OCI-LY1 (cell line): ENCODE results near the gene SLC19A1.

Experiments
- CTCF ChIP-seq: fragments of 200-600 bp; sonication (generic), shearing (Covaris generic); IDR thresholded peaks from 2 replicates; pipeline ENCODE4 v1.5.1; 2017; ENCODE audit warnings: mild to moderate bottlenecking, antibody characterized with exemption, low read length, moderate library complexity, mixed read lengths
- EZH2 ChIP-seq: fragments of 200-600 bp; sonication (generic), shearing (Covaris generic); IDR thresholded peaks from 2 replicates; pipeline ENCODE4 v1.8.0; 2017; ENCODE audit warnings: borderline replicate concordance, mixed run types, mild to moderate bottlenecking, antibody characterized with exemption, low read length, moderate library complexity, mixed read lengths

DNA sequence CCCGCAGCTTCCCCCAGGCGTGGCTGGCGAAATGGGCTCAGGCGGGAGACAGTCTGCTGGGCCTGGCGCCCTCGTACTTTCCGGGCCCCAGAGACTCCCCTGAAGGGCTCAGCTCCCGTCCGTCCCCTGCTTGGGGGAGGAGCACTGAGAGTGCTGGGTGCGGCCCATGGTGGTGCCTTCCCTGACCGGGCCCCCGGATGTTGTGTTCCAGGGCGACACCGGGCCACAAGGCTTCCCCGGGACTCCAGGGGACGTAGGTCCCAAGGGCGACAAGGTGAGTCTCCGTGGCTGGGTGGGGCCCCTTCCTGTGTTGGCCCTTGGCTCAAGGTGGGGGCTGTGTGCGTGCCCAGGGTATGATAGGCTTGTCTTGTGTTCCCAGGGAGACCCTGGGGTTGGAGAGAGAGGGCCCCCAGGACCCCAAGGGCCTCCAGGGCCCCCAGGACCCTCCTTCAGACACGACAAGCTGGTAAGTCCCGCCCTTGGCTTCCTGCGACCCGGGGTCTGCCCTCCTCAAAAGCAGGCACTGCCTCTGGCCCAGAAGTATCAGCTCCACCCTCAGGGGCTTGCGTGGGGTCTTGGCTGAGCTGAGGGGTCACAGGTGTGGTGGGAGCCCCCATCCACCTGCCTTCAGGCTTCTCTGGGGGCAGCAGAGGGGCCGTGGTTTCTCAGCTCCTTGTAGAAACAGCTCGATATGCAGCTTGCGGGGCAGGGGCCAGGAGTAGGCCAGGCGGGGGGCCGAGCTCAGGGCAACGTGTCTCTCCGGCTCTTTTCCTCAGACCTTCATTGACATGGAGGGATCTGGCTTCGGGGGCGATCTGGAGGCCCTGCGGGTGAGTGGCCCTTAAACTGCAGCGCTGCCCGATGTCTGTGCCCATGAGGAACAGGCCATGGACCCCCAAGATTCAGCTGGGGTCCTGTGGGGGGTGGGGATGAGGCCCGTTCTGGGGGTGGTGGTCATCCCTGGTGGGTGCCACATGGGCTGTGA, 62.3 kb downstream of the SLC19A1 start:
- TF ChIP-seq CTCF (no peak), EZH2 (no peak)
